Measurements from ENCODE around the gene EZH2.

- TF ChIP-seq, protein P1, sequence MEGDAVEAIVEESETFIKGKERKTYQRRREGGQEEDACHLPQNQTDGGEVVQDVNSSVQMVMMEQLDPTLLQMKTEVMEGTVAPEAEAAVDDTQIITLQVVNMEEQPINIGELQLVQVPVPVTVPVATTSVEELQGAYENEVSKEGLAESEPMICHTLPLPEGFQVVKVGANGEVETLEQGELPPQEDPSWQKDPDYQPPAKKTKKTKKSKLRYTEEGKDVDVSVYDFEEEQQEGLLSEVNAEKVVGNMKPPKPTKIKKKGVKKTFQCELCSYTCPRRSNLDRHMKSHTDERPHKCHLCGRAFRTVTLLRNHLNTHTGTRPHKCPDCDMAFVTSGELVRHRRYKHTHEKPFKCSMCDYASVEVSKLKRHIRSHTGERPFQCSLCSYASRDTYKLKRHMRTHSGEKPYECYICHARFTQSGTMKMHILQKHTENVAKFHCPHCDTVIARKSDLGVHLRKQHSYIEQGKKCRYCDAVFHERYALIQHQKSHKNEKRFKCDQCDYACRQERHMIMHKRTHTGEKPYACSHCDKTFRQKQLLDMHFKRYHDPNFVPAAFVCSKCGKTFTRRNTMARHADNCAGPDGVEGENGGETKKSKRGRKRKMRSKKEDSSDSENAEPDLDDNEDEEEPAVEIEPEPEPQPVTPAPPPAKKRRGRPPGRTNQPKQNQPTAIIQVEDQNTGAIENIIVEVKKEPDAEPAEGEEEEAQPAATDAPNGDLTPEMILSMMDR (IDR thresholded peaks at IDR 0.05) = no peak
- no peak for TF ChIP-seq TCF12 (IDR thresholded peaks at IDR 0.05)
- TF ChIP-seq, protein P2, sequence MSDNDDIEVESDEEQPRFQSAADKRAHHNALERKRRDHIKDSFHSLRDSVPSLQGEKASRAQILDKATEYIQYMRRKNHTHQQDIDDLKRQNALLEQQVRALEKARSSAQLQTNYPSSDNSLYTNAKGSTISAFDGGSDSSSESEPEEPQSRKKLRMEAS (IDR thresholded peaks at IDR 0.05; ENCODE audit: low read depth) = no peak
- TF ChIP-seq EP300 (IDR thresholded peaks at IDR 0.05; ENCODE audit: borderline replicate concordance in 1 of 2, low read depth in 1 of 2, low read length in 1 of 2) = no peak
- TF ChIP-seq CHD2 (IDR thresholded peaks at IDR 0.05; ENCODE audit: low read length, partially characterized antibody) = no peak
- no peak for TF ChIP-seq RAD21 (IDR thresholded peaks at IDR 0.05; ENCODE audit: low read length)
- no peak for TF ChIP-seq SIN3A (IDR thresholded peaks at IDR 0.05; ENCODE audit: borderline replicate concordance, low read depth, low read length)
- no peak for TF ChIP-seq ZBTB33 (IDR thresholded peaks at IDR 0.05; ENCODE audit: borderline replicate concordance, low read depth)
- no peak for TF ChIP-seq POLR2AphosphoS5 (IDR thresholded peaks at IDR 0.05; ENCODE audit: low read depth, low read length)
- no peak for TF ChIP-seq REST (IDR thresholded peaks at IDR 0.05; ENCODE audit: low read depth, low read length)
- no peak for TF ChIP-seq NFIC (IDR thresholded peaks at IDR 0.05; ENCODE audit: borderline replicate concordance)
- TF ChIP-seq RCOR1 (IDR thresholded peaks at IDR 0.05; ENCODE audit: low read length) = no peak
- TF ChIP-seq, protein P3, sequence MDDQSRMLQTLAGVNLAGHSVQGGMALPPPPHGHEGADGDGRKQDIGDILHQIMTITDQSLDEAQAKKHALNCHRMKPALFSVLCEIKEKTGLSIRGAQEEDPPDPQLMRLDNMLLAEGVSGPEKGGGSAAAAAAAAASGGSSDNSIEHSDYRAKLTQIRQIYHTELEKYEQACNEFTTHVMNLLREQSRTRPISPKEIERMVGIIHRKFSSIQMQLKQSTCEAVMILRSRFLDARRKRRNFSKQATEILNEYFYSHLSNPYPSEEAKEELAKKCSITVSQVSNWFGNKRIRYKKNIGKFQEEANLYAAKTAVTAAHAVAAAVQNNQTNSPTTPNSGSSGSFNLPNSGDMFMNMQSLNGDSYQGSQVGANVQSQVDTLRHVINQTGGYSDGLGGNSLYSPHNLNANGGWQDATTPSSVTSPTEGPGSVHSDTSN (IDR thresholded peaks at IDR 0.05) = no peak
- TF ChIP-seq RFX5 (IDR thresholded peaks at IDR 0.05; ENCODE audit: low read length) = no peak
Observed at GRCh38 chr7:148782757-148783456, 101.2 kb downstream of the EZH2 start.

All from SK-N-SH (cell line).